Activated naive CD8-positive, alpha-beta T cell treated with anti-CD3 and anti-CD28 coated beads for 36 hours (primary cell): ENCODE measurements around the gene DNAJB7. TPM values are rescaled to one million over a fixed set of nuclear protein-coding genes. Genes with fewer than 3 reads are reported as not detected.

ENCODE experiments used
- DNase-seq: peaks from one replicate; pipeline ENCODE4 v3.0.0; 2021
- H3K27ac Mint-ChIP-seq: one replicate; pipeline ENCODE4 v1.8.0; 2022; ENCODE audit warnings: mild to moderate bottlenecking, moderate library complexity, mixed read lengths
- H3K27me3 Mint-ChIP-seq: one replicate; pipeline ENCODE4 v1.8.0; 2022; ENCODE audit warnings: mild to moderate bottlenecking, mixed read lengths
- H3K36me3 Mint-ChIP-seq: one replicate; pipeline ENCODE4 v1.8.0; 2021; ENCODE audit warnings: mild to moderate bottlenecking, mixed read lengths
- H3K4me1 Mint-ChIP-seq: one replicate; pipeline ENCODE4 v1.8.0; 2021; ENCODE audit warnings: mixed read lengths
- H3K4me3 Mint-ChIP-seq: one replicate; pipeline ENCODE4 v1.8.0; 2022; ENCODE audit warnings: mild to moderate bottlenecking, moderate library complexity, mixed read lengths
- H3K9me3 Mint-ChIP-seq: one replicate; pipeline ENCODE4 v1.8.0; 2022; ENCODE audit warnings: mixed read lengths
- total RNA-seq, 2 experiments: library from RNA; stranded (reverse); gene quantifications; one replicate each; pipeline ENCODE4 v1.2.3, GENCODE V29; 2021

DNAJB7 gene
- total RNA-seq, 2 experiments from 2014 or later, result not detected

DNA sequence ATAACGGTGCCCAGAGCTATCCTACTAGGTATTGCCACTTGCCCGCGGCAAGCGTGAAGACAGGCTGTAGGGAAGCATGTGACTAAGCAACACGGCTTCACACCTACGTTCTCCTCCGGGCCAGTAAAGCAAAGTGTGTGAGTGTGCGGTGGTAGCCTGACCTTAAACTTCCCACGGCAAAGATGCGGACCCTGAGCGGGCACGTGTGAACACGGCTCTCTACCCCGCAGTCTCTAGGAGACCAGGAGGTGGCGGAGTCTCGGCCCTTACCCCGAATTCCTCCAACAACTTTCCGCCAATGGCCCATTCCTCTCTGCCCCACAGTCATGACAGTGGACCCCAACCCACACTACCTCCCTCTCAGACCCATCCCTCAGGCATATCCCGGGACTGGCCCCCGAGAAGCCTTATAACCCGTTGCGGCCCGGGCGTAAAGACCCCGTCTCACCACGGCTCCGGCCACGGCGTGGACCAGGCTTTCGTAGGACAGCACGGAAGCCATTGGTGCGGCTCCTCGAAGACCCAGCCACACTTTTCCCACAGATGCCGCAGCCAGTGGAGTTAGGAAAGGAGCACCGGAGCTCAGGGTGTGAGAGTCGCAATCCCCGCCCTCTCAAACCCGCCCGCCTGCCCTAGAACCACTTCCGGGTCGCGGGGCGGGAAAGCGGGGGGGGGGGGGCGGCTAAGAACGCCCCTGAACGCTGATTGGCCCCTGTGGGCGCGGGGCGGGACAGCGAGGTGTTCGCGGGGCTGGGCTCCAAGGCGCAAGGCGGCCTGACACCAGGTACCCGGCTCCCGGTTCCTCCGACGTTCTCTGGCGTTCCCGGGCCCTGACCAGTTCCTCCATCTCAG, 42.9 kb downstream of the DNAJB7 start, which contains the start of gene SLC25A17:
TSS of gene SLC25A17 (minus strand) at position 600 of the 852 bp plus-strand sequence. CDS start at position 502, 98 bp downstream.
- Mint-ChIP-seq H3K27ac (peak within 1 kb of the TSS; percentile 93), H3K36me3 (peaks cover 29% of the 10 kb centered on the region), H3K4me1 (peaks cover 31% of the 10 kb centered on the region), H3K9me3 (peaks cover 3% of the 10 kb centered on the region), H3K27me3 (no peaks in the 10 kb centered on the region), H3K4me3 (peak within 1 kb of the TSS; percentile 88)
- peak; percentile 88 for DNase-seq

DNA sequence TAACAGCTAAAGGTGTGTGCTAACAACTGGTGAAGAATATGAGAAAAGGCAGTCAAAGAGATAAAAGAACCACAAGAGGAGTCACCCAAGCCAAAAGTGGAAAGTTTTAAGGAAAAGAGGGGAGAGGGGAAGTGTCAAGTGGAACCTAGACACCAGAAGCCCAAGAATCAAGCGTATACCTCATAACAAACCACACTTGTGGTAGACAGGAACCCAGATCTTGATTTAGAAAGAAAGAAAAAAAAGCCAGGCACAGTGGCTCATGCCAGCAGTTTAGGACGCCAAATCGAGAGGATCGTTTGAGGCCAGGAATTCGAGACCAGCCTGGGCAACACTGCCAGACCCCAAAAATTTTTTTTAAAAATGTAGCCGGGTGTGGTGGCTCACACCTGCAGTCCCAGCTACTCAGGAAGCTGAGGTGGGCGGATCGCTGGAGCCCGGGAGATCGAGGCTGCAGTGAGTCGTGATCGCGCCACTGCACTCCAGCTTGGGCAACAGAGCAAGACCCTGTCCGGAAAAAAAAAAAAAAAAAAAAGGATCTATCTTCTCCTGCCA, 43.6 kb downstream of the DNAJB7 start:
- H3K27me3 Mint-ChIP-seq, result no peaks in the 10 kb centered on the region
- peaks cover 3% of the 10 kb centered on the region for H3K9me3 Mint-ChIP-seq
- H3K4me3 Mint-ChIP-seq, result peak overlapping the region; percentile 88
- DNase-seq, result no peak
- H3K4me1 Mint-ChIP-seq, result peaks cover 33% of the 10 kb centered on the region
- H3K27ac Mint-ChIP-seq, result peak overlapping the region; percentile 93
- H3K36me3 Mint-ChIP-seq, result peaks cover 31% of the 10 kb centered on the region

DNA sequence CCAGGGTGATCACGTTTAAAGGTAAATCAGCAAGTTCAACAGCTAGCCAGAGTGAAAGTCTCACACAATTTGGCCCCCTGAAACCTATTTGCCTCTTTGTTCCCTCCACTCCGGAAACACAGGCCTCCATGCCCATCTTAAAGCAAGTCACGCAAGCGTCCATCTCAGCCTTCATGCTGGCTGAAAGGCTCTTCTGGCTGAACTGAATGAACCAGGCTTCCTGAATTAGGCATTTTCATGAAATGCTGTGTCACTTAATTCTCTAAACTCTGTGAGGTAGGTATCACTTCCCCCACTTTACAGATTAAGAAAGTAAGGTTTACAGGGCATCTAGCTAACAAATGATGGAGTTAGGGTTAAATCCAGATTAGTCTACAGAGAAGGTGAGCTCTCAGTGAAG, 44.2 kb downstream of the DNAJB7 start:
- Mint-ChIP-seq H3K4me1 (peaks cover 33% of the 10 kb centered on the region), H3K4me3 (peak overlapping the region; percentile 88), H3K27ac (peak overlapping the region; percentile 93), H3K27me3 (no peaks in the 10 kb centered on the region), H3K9me3 (peaks cover 3% of the 10 kb centered on the region), H3K36me3 (peaks cover 31% of the 10 kb centered on the region)
- no peak for DNase-seq

DNA sequence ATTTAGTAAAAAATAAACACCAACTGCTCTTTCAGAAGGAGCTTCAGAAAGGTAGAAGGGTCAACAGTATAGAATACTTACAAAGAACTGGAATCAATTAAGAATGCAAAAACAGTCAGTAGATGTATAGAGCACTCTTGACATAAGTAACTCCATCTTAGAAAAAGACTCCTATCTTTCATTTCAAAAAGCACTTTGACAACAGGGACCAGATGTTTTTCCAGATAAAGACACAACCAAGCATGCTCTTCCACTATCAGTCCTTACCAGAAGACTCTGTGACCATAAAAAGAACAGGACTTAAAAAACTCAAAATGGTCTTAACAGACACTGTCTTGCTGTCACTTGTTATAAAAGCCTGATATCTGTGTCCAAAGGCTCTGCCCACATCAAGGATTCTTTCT, 48.0 kb downstream of the DNAJB7 start:
- no peak overlapping the region for H3K27ac Mint-ChIP-seq
- H3K36me3 Mint-ChIP-seq, result peaks cover 36% of the 10 kb centered on the region
- H3K4me3 Mint-ChIP-seq, result no peak overlapping the region
- H3K4me1 Mint-ChIP-seq, result peaks cover 41% of the 10 kb centered on the region
- peaks cover 3% of the 10 kb centered on the region for H3K9me3 Mint-ChIP-seq
- no peaks in the 10 kb centered on the region for H3K27me3 Mint-ChIP-seq
- DNase-seq, result no peak

Other genes starting within 250 kb of the DNAJB7 start
- 10 to 100 TPM; 35.3 to 37.6 TPM for gene MRTFA, start 225.4 kb downstream of the DNAJB7 start, total RNA-seq
- not detected for gene MCHR1, start 182.6 kb downstream of the DNAJB7 start, total RNA-seq
- gene SLC25A17, start 42.8 kb downstream of the DNAJB7 start, total RNA-seq, result 10 to 100 TPM; 39.0 to 40.6 TPM
- gene ST13, start 5.5 kb downstream of the DNAJB7 start, total RNA-seq, result 100 to 1,000 TPM; 231 to 250 TPM
- gene XPNPEP3, start 5.0 kb downstream of the DNAJB7 start, total RNA-seq, result 10 to 100 TPM; 19.3 to 22.3 TPM
- 10 to 100 TPM; 79.4 to 91.1 TPM for gene RBX1, start 89.3 kb upstream of the DNAJB7 start, total RNA-seq
- 10 to 100 TPM; 38.5 to 39.5 TPM for gene EP300, start 230.5 kb upstream of the DNAJB7 start, total RNA-seq